Stomach (tissue), 4 donors: ENCODE data around the gene RPAP2.

ENCODE experiments used
- EP300 ChIP-seq: sonication (generic); formaldehyde crosslinking; IDR thresholded peaks from one replicate; pipeline ENCODE4 v1.6.1; 2017; ENCODE audit warnings: antibody characterized with exemption
- TF ChIP-seq, protein P1 (sequence below), 7 experiments: fragments of 450-650 bp in 4 of 7; fragments of 200-600 bp in 3 of 7; sonication (generic) in 3 of 7; IDR thresholded peaks; one replicate each; pipeline ENCODE4 v1.5.1; 2016 to 2019; ENCODE audit warnings: antibody characterized with exemption in 7 of 7, control low read depth in 2 of 7, mild to moderate bottlenecking in 1 of 7

DNA sequence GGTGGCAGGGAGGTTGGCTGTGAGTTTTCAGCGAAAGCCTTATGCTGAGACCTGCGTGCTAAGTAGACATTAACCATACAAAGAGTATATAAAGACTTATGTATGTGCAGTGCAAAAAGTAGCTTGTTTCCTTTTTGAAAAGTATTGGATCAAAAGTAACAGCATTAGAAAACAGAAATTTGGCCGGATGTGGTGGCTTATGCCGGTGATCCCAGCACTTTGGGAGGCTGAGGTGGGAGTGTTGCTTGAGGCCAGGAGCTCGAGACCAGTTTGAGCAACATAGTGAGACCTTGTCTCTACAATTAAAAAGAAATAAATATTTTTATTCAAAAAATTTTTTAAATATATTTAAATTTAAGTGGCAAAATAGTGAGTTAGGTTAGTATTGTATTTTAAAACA lies 2.2 kb downstream of the RPAP2 start:
- TF ChIP-seq, protein P1, sequence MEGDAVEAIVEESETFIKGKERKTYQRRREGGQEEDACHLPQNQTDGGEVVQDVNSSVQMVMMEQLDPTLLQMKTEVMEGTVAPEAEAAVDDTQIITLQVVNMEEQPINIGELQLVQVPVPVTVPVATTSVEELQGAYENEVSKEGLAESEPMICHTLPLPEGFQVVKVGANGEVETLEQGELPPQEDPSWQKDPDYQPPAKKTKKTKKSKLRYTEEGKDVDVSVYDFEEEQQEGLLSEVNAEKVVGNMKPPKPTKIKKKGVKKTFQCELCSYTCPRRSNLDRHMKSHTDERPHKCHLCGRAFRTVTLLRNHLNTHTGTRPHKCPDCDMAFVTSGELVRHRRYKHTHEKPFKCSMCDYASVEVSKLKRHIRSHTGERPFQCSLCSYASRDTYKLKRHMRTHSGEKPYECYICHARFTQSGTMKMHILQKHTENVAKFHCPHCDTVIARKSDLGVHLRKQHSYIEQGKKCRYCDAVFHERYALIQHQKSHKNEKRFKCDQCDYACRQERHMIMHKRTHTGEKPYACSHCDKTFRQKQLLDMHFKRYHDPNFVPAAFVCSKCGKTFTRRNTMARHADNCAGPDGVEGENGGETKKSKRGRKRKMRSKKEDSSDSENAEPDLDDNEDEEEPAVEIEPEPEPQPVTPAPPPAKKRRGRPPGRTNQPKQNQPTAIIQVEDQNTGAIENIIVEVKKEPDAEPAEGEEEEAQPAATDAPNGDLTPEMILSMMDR (IDR thresholded peaks at IDR 0.05): no peak
- no peak for TF ChIP-seq EP300
